Activated T-helper 1 cell treated with anti-CD3 and anti-CD28 coated beads, Interleukin-2, amount 50 U/mL, for 16 hours (primary cell): ENCODE data around the gene KRTAP12-4.
"Not testable (repeated sequence)": the region's sequence is repeated elsewhere in the genome, so short reads cannot be mapped to it uniquely, and the experiment has no call there.

ENCODE experiments used
- DNase-seq, 2 donors: peaks; one replicate each; pipeline ENCODE4 v3.0.0-alpha.2; 2020; ENCODE audit warnings: low read depth in 1 of 2, low spot score in 1 of 2

KRTAP12-4 gene

DNA sequence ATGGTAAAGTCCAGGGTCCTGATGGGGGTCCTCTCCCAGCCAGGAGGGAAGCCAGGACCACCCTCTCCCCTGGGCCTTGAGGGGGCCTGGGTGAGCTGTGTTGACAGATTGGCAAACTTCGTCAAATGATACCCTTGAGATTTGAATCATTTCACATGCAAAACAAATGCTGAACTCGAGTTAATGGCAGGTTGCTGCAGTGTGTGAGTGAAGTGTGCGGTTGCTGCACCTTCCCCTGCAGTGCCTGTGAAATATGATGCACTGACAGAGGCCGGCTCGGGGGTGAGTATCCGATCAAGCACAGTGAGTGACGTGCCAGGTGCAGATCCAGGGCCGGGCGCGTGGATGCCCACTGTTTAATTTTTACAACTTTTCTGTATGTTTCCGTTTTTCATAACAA lies 33.2 kb upstream of the KRTAP12-4 start:
- no peak for DNase-seq

DNA sequence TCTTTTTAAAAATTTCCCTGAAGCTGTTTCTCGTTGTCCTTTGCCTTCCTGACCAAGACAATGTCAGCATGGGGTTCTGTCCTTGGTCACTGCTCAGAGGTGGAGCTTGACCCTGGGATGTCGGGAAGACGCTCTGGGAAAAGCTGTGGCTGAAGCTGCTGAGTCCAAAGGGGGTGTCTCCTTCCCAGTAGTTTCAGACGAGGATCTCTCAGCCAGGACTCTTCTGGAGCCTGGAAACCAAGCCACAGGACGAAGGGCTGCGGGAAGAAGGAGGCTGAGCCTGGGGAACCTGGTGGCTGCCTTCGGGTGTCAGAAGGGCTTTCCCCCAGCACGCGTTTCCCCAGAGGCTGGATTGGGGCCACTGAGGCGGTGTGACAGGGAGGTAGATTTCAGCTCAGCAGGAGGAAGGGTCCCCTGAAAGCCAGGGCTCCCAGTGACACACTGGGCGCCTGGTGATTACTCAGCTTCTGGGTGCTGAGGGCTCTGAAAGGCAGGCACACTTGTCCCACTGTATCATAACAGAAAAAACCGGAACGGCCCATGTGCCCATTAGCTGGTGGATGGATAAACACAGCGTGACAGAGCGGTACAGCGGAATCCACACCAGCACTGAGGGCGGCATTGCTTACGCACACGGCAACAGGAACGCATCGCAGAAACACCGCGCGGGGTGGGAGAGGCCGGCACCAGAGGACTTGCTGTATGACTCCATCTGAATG lies 32.5 kb upstream of the KRTAP12-4 start:
- DNase-seq = no peak

DNA sequence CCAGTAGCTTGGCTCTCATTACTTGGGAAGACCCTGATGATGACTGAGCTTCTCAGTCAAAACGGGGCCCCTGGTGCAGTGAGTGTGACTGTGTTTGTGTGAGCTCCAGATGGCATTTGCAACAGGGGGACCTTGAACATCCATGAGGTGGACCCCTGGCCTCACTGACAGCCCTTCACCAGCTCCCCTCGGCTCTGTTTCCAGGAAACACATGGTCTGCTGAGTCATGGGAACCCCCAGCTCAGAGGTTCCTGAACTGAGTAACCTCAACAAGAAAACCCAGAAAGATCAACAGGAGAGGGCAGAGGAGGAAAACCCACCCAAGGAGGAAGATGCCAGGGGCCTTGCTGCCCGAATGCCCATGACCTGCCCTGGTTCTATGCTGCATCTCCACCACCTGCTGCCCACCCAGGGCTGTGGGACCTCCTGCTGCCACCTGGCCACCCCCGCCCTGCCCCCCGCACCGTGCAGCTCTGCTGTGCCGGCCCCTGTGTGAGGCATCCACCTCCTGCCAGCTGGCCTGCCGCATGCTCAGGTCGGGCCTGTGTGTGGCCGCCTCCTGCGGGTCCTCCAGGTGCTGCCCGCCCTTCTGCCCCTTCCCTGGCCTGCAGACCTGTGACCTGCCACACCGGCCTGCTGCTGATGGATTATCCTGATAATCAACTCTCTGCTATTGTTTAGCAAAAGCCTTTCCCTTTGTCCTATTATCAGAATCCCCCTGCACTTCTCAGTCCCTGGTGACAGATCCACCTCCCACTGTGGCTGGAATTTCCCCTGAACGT lies 31.7 kb upstream of the KRTAP12-4 start:
- DNase-seq = no peak

DNA sequence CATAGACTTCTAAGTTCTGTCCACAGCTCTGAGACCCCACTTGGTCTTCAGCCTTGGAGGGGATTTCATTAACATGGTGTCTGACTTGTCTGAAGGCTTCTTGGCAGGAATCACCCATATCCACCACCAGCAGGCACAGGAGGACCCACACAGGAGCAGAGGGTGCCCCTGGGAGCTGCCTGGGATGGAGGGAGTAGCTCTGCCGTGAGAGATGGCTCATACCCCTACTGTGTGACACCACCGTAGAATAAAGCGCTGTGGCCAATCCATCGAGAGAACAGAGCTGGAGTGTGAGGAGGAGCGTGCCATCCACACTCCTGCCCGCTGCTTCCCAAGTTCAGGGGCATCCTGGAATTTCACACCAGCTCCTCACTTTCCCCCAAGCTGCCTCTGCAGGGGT lies 30.6 kb upstream of the KRTAP12-4 start:
- not testable (repeated sequence) for DNase-seq

DNA sequence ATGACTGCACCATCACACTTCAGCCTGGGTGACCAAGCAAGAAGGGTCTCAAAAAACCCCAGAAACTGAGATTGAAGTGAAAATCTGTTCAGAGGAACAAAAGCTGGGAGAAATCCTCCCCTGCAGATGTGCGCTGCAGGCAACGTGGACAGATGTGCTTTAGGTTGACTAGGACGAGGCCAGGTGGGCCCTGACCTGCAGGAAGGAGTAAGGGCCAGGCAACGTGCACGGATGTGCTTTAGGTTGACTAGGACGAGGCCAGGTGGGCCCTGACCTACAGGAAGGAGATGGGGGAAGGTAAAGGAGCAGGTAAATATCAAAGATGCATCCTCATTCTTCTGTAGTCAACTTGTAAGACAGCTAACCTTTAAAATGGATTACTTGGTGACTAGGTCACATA lies 30.0 kb upstream of the KRTAP12-4 start:
- no peak for DNase-seq

DNA sequence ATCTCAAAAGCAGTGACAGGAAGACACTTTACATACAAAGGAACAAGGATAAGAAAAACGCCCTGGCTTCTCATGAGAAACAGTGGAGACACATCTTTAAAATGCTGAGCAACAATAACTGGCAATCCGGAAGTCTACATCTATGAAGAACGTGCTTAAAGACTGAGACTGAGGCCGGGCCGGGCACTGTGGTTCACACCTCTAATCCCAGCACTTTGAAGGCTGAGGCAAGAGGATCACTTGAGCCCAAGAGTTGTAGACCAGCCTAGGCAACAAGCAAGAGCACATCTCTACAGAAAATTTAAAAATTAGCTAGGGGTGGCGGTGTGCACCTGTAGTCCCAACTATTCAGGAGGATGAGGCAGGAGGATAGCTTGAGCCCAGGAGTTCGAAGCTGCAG lies 29.6 kb upstream of the KRTAP12-4 start:
- DNase-seq = no peak

DNA sequence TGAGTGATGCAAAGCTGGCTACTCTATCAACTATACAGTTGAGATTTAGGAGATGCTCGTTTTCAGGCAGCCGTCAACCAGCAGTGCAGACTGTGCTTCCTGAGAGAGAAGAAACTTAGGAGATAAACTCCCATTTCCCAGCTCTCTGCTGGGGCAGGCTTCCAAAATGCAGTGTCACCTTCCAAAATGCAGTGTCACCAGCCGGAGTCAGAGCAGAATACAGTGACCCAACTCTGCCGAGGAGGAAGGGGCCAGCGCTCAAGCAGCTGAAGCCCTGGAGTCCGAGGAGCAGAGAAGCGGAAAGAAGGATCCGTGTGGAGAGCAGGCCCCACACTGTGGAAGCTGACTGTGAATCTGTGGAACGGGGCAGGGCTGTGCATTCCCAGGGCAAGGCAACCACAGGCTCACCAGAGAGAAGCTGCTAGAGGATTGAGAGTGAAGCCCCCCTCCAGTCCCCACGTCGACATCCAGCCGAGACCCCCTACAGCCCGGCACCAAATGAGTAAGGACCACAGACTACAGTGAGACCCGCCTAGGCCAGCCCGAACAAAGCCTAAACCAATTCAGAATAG lies 28.2 kb upstream of the KRTAP12-4 start:
- DNase-seq = no peak

DNA sequence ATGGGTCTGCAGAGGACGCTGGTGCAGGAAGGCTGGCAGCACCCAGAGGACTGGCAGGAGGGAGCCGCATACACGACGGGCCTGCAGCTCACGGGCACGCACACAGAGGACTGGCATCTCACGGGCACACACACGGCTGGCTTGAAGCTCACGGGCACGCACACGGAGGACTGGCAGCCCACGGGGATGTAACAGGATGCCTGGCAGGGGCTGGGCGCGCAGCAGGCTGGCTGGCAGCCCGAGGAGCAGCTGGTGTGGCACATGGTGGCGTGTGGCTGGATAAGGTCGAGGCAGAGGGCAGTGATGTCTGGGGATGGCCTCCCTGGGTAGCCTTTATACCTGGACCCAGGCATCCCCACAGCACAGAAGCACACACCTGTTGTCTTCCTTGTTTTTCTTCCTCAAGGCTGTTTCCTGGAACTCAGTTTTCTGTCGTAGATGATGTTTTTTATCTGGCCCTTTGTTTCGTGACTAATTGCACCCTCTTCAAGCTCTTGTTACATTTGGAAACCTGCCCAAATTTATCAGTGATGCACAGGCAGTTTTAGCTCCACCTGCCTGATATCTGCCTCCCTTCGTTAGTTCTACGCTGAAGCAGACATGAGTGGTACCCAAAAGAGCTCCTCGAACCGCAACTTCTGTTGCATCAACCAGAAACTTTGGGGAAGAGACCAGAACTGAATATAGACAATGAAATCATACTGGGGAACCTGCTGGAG lies 27.6 kb upstream of the KRTAP12-4 start, which contains the start of gene KRTAP12-1:
TSS of gene KRTAP12-1 (minus strand) at position 303 of the 719 bp plus-strand sequence. CDS start at position 263, 40 bp downstream.
- no peak for DNase-seq

DNA sequence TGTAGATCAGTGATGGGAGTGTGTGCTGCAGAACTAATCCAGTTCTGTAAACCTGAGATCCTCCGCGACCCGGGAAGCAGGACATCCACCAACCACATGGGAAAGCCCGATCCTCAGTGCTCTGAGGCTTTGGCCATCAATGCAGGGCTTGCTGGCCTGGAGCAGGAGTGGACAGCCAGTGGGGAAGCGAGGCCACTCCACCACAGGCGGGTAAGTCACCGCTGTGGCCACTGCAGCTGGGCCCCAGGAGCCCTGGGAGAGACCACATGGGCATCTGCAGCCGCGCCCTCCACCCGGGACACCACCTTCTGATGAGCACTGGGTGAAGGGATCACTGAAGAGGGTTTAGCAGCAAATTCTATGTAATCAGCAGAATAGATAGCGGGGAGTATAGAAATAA lies 26.7 kb upstream of the KRTAP12-4 start:
- no peak for DNase-seq

DNA sequence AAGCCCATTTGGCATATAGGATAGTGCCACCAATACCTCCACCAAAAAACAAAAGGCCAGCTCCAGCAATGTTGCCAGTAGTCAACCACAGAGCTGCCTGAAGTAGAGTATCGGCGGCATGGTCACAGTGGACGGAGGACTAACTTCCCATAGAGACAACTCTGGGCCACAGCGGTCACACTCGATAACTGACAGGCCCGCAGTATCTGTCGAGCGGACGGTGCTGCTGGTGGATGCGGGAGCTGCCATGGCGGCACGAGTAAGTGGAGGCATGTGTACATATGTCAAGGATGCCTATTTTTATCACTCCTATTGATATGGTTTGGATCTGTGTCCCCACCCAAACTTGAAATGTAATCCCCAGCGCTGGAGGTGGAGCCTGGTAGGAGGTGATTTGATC lies 23.4 kb upstream of the KRTAP12-4 start:
- no peak for DNase-seq

DNA sequence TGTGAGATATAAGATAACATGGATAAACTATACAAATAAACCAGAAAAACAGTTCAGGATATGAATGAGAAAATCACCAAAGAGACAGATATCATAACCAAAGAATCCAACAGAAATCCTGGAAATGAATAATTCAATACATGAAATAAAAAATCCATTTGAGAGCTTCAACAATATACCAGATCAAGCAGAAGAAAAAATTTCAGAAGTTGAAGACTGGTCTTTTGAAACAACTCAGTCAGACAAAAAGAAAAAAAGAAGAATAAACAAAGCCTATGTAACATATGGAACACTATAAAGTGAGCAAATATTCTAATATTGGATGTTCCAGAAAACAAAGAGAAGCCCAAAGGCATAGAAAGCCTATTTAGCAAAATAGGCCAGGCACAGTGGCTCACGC lies 17.5 kb upstream of the KRTAP12-4 start:
- DNase-seq = no peak

DNA sequence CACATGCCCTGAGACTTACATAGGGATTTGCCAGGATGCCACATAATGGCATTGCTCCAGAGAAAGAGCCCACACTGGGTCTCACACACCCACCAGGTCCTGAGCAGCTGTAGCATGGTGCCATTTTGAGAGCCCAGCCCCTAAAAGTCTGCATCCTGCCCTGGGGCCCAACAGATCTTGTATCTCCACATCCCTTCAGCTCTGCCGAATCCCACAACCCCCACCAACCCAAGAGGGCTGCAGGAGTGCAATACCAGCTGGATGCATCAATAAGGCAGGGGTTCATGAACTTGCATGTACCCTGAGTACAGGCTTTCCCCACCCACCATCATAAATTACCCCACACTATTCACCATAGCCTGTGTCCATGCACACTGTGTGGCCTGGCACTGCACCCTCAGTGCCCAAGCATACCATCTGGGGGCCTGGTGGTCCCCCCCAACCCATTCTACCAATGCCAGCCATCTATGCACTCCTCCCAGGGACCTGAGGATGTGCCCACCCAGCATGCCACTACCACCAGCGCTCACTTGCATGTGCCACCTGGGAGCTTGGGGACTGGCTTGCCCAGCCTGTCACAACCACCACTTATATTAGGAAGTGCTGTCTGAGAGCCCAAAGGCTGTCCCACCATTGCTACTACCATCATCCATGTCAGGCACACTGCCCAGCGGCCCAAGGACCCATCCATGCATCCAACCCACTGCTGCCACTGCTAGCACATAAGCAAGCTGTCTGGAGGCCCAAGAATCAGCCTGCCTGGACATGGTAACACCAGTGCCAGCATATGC lies 16.4 kb upstream of the KRTAP12-4 start:
- DNase-seq = no peak

DNA sequence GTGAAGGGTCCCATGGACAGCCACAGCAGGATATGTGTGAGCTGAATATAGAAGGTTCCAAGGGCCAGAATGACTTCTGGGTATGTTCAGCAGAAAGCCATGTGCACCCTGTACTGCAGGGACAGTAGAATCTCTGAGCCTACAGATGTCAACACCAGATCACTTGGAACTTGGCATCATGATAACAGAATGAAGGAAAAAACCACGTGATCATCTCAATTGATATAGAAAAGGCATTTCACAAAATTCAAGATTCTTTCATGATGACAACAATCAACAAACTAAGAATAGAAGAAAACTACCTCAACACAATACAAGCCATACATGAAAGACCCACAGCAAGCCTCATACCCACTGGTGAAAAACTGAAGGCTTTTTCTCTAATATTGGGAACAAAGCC lies 13.2 kb upstream of the KRTAP12-4 start:
- no peak for DNase-seq

DNA sequence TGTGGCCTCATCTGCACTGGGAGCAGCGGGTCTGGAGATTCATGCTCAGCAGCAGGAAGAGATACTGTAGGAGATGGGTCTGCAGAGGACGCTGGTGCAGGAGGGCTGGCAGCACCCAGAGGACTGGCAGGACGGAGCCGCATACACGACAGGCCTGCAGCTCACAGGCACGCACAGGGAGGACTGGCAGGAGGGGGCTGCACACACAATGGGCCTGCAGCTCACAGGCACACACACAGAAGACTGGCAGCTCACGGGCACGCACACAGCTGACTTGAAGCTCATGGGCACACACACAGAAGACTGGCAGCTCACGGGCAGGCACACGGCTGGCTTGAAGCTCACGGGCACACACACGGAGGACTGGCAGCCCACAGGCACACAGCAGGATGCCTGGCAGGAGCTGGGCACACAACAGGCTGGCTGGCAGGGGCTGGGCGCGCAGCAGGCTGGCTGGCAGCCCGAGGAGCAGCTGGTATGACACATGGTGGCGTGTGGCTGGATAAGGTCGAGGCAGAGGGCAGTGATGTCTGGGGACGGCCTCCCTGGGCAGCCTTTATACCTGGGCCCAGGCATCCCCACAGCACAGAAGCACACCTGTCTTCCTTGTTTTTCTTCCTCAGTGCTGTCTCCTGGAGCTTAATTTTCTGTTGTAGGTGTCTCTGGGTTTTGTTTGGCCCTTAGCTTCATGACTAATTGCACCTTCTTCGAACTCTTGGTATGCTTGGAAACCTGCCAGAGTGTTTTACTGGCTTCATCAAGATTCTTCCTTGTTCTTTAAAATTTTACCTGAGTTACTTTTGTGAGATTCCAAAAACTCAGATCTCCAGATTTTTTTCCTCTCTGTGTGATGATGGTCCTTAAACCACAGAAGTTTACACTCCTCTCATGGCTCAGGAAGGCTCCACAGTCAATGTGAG lies 12.2 kb upstream of the KRTAP12-4 start, which contains the start of gene KRTAP12-2:
TSS of gene KRTAP12-2 (minus strand) at position 527 of the 920 bp plus-strand sequence. CDS start at position 486, 41 bp downstream.
- no peak for DNase-seq

DNA sequence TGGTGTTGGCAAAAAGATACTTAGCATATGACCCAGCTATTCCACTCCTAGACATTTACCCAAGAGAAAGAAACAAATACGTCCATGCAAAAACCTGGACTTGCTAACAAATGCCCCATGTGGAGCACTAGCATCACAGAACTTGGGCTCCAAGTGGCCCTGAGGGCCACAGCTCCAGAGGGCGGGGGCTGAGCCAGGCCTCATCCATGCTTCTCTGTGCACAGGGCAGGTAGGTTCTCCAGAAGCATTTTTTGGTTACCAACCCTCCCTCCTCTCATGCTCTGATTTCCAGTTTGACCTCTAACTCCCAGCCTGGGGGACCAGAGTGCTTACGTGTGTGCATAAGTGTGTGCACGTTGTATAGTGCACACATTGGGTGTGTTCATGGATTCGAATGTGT lies 10.2 kb upstream of the KRTAP12-4 start:
- DNase-seq = no peak

DNA sequence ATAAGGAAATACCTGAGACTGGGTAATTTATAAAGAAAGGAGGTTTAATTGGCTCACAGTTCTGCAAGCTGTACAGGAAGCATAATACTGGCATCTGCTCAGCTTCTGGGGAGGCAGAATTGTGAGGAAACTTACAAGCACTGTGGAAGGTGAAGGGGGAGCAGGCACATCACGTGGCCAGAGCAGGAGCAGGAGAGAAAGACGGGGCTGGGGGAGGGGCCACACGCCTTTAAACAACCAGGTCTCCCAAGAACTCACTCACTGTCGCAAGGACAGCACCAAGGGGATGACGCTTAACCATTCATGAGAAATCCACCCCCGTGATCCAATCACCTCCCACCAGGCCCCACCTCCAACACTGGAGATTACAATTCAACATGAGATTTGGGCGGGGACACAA lies 7.1 kb upstream of the KRTAP12-4 start:
- DNase-seq = not testable (repeated sequence)

DNA sequence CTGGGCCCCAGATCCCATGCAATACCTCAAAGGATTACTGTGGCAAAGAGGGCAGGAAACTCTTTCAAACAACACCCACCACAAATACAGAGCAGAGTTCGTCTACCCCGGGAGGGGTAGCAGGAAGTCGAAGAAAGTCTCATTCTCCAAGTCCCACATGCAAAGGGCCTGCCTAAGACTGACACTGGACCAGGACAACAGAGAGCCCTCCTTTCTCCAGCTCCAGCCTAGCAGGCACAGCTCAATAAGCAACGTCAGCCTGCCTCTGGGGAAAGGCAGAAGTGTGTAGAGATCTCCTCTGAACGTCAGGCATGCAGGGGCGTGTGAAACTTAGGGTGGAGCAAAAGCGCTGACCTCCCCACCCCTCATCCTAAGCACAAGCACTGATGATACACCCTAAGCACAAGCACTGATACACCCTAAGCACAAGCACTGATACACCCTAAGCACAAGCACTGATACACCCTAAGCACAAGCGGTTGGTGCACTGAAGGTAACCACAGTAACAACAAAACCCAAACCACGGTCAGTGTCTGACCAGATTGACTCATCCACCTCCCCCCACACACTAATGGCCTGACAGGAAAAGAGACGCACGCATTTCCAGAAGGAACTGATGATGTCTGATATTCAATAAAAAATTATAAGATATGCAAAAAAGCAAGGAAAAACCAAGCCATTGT lies 4.6 kb upstream of the KRTAP12-4 start:
- no peak for DNase-seq

DNA sequence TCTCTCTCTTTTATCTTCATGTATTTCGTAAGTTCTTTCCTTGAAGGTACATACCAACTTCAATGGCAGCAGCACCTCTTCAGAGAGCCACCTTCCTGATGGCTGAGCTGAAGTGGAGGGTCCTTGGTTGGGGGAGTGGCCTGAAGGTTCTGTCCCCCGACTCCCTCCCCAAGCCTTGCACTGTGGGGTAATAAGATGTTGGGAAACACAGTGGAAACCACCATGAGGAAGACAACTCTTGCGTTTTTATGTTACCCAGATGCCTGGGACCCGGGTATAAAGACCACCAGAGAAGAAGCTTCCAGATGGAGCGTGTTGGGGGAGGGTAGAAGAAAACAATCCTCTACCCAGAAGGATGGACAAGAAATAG lies 4.1 kb upstream of the KRTAP12-4 start:
- no peak for DNase-seq
